Hepatocyte (in vitro differentiated cells): ENCODE results near the gene PLEKHG4. TPM values are rescaled to one million over a fixed set of nuclear protein-coding genes. Genes with fewer than 3 reads are reported as not detected.

Source experiments
- DNase-seq: peaks from one replicate; pipeline ENCODE4 v3.0.0-alpha.2; 2016; ENCODE audit warnings: low spot score
- H2AFZ ChIP-seq: fragments of 200-600 bp; sonication (generic); 2 replicates; pipeline ENCODE4 v1.6.0; 2016; ENCODE audit warnings: antibody characterized with exemption, mild to moderate bottlenecking
- H3K27ac ChIP-seq: fragments of 200-600 bp; sonication (generic); 2 replicates; pipeline ENCODE4 v1.5.1; 2016; ENCODE audit warnings: mild to moderate bottlenecking
- H3K27me3 ChIP-seq: fragments of 200-600 bp; sonication (generic); 2 replicates; pipeline ENCODE4 v1.6.1; 2016
- H3K36me3 ChIP-seq: fragments of 200-600 bp; sonication (generic); replicated peaks from 2 replicates; pipeline ENCODE4 v1.5.1; 2016; ENCODE audit warnings: low read depth; ENCODE audit not compliant: insufficient read depth
- H3K4me1 ChIP-seq: fragments of 200-600 bp; sonication (generic); 2 replicates; pipeline ENCODE4 v1.5.1; 2016; ENCODE audit warnings: mild to moderate bottlenecking, moderate library complexity; ENCODE audit not compliant: insufficient read depth
- H3K4me2 ChIP-seq: fragments of 200-600 bp; sonication (generic); 2 replicates; pipeline ENCODE4 v1.6.0; 2016
- H3K4me3 ChIP-seq: fragments of 200-600 bp; sonication (generic); 2 replicates; pipeline ENCODE4 v1.5.1; 2016; ENCODE audit warnings: mild to moderate bottlenecking
- H3K79me2 ChIP-seq: fragments of 200-600 bp; sonication (generic); 2 replicates; pipeline ENCODE4 v1.6.0; 2017; ENCODE audit warnings: mild to moderate bottlenecking
- H3K9me2 ChIP-seq: fragments of 200-600 bp; sonication (generic); replicated peaks from 2 replicates; pipeline ENCODE4 v1.6.0; 2017; ENCODE audit warnings: mild to moderate bottlenecking; ENCODE audit not compliant: insufficient read depth
- H3K9me3 ChIP-seq: fragments of 200-600 bp; sonication (generic); 2 replicates; pipeline ENCODE4 v1.5.1; 2016; ENCODE audit warnings: low read depth, mild to moderate bottlenecking
- H4K20me1 ChIP-seq: fragments of 200-600 bp; sonication (generic); 2 replicates; pipeline ENCODE4 v1.6.0; 2016; ENCODE audit warnings: mild to moderate bottlenecking; ENCODE audit not compliant: insufficient read depth, poor library complexity, severe bottlenecking
- EZH2 ChIP-seq: fragments of 200-600 bp; sonication (generic); IDR thresholded peaks from 2 replicates; pipeline ENCODE4 v1.6.1; 2016; ENCODE audit warnings: antibody characterized with exemption, mild to moderate bottlenecking, borderline replicate concordance
- EZH2phosphoT487 ChIP-seq: fragments of 200-600 bp; sonication (generic); IDR thresholded peaks from one replicate; pipeline ENCODE4 v1.6.1; 2018; ENCODE audit warnings: antibody characterized with exemption, mild to moderate bottlenecking, low read depth, moderate library complexity; ENCODE audit not compliant: unreplicated experiment, severe bottlenecking
- WGBS: methylation state at CpG from one replicate; pipeline ENCODE4 v1.1.6; 2016; ENCODE audit warnings: low lambda C conversion rate; ENCODE audit errors: missing lambda C conversion rate; 5-methylcytosine and 5-hydroxymethylcytosine counted together
- polyA plus RNA-seq: library from polyadenylated mRNA; unstranded; fragments of >200 nt; fragmentation: Nextera tagmentation; extraction: Ambion mirVana; gene quantifications from 2 replicates; pipeline ENCODE4 v1.2.1, GENCODE V29; 2016
- total RNA-seq: library from RNA; depleted of rRNA; stranded (reverse); fragments of >200 nt; gene quantifications from 2 replicates; pipeline ENCODE4 v1.2.3, GENCODE V29; 2014
- TF ChIP-seq, protein P1 (sequence below): fragments of 200-600 bp; sonication (generic); IDR thresholded peaks from 2 replicates; pipeline ENCODE4 v1.5.1; 2016; ENCODE audit warnings: antibody characterized with exemption, mild to moderate bottlenecking; ENCODE audit not compliant: poor library complexity

The PLEKHG4 gene
- total and polyA plus RNA-seq, 2 experiments from 2014 or later = 3.0 to 3.6 TPM

DNA sequence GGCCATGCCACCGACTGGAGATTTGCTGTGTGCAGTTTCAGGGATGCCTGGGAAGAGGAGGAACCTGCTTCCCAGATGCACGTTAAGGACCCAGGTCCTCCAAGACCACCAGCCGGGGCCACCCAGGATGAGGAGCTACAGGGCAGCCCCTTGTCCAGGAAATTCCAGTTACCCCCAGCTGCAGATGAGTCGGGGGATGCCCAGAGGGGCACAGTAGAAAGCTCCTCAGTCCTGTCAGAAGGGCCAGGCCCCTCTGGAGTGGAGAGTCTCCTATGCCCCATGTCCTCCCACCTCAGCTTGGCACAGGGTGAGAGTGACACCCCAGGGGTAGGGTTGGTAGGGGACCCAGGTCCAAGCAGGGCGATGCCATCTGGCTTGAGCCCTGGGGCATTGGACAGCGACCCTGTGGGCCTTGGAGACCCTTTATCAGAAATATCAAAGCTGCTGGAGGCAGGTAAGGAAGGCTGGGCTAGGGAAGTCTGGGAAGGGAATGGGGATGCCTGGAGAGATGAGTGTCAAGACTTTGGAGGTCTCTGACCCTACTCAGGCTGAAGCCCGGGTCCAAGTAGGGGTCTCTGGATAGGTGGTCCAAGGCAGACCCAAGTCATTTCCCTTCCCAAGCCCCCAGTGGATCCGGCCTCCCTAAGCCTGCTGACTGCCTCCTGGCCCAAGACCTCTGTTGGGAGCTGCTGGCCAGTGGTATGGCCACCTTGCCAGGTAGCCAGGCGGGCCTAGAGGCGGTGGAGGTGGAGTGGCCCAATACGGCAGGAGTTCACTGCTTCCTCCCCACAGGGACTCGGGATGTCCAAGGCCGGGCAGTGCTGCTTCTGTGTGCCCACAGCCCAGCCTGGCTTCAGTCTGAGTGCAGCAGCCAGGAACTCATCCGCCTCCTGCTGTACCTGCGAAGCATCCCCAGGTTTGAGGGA is 1.0 kb downstream of the PLEKHG4 start:
- TF ChIP-seq EZH2phosphoT487 (no peak), EZH2 (no peak)
- TF ChIP-seq, protein P1, sequence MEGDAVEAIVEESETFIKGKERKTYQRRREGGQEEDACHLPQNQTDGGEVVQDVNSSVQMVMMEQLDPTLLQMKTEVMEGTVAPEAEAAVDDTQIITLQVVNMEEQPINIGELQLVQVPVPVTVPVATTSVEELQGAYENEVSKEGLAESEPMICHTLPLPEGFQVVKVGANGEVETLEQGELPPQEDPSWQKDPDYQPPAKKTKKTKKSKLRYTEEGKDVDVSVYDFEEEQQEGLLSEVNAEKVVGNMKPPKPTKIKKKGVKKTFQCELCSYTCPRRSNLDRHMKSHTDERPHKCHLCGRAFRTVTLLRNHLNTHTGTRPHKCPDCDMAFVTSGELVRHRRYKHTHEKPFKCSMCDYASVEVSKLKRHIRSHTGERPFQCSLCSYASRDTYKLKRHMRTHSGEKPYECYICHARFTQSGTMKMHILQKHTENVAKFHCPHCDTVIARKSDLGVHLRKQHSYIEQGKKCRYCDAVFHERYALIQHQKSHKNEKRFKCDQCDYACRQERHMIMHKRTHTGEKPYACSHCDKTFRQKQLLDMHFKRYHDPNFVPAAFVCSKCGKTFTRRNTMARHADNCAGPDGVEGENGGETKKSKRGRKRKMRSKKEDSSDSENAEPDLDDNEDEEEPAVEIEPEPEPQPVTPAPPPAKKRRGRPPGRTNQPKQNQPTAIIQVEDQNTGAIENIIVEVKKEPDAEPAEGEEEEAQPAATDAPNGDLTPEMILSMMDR = no peak
- H3K4me1 ChIP-seq = peaks cover 24% of the 10 kb centered on the region
- H3K9me2 ChIP-seq = no peaks in the 10 kb centered on the region
- DNase-seq = no peak
- no peaks in the 10 kb centered on the region for H4K20me1 ChIP-seq
- no peaks in the 10 kb centered on the region for H3K27me3 ChIP-seq
- no peak overlapping the region for H3K4me3 ChIP-seq
- H3K9me3 ChIP-seq = no peaks in the 10 kb centered on the region
- H3K27ac ChIP-seq = no peak overlapping the region
- H2AFZ ChIP-seq = no peak overlapping the region
- no peaks in the 10 kb centered on the region for H3K36me3 ChIP-seq
- no peak overlapping the region for H3K4me2 ChIP-seq
- 91% methylated on average over 15 of the region's 15 CpGs for WGBS
- H3K79me2 ChIP-seq = no peaks in the 10 kb centered on the region

DNA sequence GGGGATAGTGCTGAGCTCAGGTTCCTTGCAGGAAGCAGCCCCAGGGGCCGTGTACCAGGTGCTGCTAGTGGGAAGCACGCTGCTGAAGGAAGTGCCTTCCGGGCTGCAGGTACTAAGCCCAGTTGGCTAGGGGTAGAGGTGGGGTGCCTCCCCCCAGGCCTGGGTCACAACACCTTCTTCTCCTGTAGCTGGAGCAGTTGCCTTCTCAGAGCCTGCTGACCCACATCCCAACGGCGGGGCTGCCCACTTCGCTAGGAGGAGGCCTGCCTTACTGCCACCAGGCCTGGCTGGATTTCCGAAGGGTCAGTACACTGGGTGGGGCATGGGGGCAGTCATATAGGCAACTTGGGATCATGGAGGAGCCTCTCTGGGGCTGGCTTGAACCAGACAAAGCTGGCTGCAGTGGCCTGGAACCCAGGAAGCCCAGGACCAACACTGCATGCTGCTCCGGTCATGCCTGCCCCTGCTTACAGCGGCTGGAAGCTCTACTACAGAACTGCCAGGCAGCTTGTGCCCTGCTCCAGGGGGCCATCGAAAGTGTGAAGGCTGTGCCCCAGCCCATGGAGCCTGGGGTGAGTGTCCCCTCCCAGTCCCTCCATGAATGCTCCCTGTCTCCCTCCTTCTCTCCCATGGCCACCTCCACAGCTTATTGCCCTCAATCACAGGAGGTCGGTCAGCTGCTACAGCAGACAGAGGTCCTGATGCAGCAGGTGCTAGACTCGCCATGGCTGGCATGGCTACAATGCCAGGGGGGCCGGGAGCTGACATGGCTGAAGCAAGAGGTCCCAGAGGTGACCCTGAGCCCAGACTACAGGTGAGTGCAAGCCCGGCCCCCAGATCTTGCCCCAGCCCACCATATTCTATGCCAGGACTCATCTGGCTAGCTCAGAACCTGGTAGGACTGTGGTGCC is 2.5 kb downstream of the PLEKHG4 start:
- no peak overlapping the region for H3K4me2 ChIP-seq
- no peak for DNase-seq
- no peaks in the 10 kb centered on the region for H3K79me2 ChIP-seq
- H3K27me3 ChIP-seq = no peaks in the 10 kb centered on the region
- no peaks in the 10 kb centered on the region for H4K20me1 ChIP-seq
- 94% methylated on average over 14 of the region's 14 CpGs for WGBS
- TF ChIP-seq EZH2 = no peak
- TF ChIP-seq EZH2phosphoT487 = no peak
- TF ChIP-seq, protein P1 = no peak
- no peaks in the 10 kb centered on the region for H3K9me3 ChIP-seq
- no peak overlapping the region for H3K4me3 ChIP-seq
- no peaks in the 10 kb centered on the region for H3K9me2 ChIP-seq
- H3K36me3 ChIP-seq = no peaks in the 10 kb centered on the region
- H3K27ac ChIP-seq = no peak overlapping the region
- H3K4me1 ChIP-seq = peaks cover 22% of the 10 kb centered on the region
- no peak overlapping the region for H2AFZ ChIP-seq

DNA sequence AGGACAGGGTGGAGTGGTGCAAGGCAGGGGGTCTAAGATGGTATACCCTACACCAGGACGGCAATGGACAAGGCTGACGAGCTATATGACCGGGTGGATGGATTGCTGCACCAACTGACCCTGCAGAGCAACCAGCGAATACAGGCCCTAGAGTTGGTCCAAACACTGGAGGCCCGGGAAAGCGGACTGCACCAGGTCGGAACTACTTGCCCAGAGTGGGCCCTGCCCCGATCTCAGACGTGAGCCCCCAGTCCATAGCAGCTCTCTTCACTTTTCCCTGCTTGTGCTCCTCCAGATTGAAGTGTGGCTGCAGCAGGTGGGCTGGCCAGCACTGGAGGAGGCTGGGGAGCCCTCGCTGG is 3.1 kb downstream of the PLEKHG4 start:
- TF ChIP-seq EZH2 (no peak), EZH2phosphoT487 (no peak)
- TF ChIP-seq, protein P1 = no peak
- H3K4me3 ChIP-seq = no peak overlapping the region
- no peaks in the 10 kb centered on the region for H3K36me3 ChIP-seq
- peaks cover 18% of the 10 kb centered on the region for H3K4me1 ChIP-seq
- no peak overlapping the region for H3K27ac ChIP-seq
- no peaks in the 10 kb centered on the region for H3K9me3 ChIP-seq
- H3K79me2 ChIP-seq = no peaks in the 10 kb centered on the region
- no peaks in the 10 kb centered on the region for H3K9me2 ChIP-seq
- H2AFZ ChIP-seq = no peak overlapping the region
- H3K27me3 ChIP-seq = no peaks in the 10 kb centered on the region
- no peak for DNase-seq
- WGBS = 95% methylated on average over 10 of the region's 10 CpGs
- no peak overlapping the region for H3K4me2 ChIP-seq
- no peaks in the 10 kb centered on the region for H4K20me1 ChIP-seq
